NCI-H2196 treated with DMSO at 0.1 percent for 48 hours (cell line): ENCODE results near the gene TINAGL1.

Experiments used
- DNase-seq: peaks from one replicate; lab custom pipeline; 2025; ENCODE audit not compliant: unreplicated experiment; lab: John Stamatoyannopoulos, UW

TINAGL1 gene

GRCh38 chr1:31568895-31569595, 7.3 kb upstream of the TINAGL1 start:
- DNase-seq: no peak

GRCh38 chr1:31569596-31570173, 6.6 kb upstream of the TINAGL1 start:
- DNase-seq: no peak

GRCh38 chr1:31570228-31570627, 6.1 kb upstream of the TINAGL1 start:
- no peak for DNase-seq

GRCh38 chr1:31570906-31571305, 5.4 kb upstream of the TINAGL1 start:
- no peak for DNase-seq

- DNase-seq: no peak
These were observed 4.7 kb upstream of the TINAGL1 start for GRCh38 chr1:31571340-31572295.

DNA sequence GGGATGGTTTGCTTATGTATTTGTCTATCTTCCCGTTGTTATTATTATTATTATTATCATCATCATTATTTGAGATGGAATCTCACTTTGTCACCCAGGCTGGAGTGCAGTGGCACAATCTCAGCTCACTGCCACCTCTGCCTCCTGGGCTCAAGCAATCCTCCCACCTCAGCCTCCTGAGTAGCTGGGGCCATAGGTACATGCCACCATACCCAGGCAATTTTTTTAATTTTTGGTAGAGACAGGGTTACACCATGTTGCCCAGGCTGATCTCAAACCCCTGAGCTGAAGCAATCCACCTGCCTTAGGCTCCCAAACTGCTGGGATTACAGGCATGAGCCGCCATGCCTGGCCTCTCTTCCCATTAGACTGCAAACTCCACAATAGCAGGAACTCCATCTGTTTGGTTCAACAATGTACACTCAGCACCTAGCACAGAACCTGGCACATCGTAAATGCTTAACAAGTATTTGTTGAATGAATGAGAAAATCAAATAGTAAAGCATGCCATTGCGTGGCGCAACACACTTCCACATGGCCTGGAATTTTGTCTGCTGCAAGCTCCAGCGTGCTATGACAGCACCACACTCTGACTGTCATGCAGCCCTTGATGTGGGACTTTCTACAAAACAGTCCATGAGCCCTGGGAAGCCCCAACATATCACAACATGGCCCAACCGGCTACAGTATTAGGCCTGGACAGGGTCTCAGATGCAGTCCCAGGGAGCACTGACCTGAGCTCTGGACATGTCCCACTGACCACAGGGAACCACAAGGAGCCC, 3.8 kb upstream of the TINAGL1 start:
- DNase-seq: no peak

DNA sequence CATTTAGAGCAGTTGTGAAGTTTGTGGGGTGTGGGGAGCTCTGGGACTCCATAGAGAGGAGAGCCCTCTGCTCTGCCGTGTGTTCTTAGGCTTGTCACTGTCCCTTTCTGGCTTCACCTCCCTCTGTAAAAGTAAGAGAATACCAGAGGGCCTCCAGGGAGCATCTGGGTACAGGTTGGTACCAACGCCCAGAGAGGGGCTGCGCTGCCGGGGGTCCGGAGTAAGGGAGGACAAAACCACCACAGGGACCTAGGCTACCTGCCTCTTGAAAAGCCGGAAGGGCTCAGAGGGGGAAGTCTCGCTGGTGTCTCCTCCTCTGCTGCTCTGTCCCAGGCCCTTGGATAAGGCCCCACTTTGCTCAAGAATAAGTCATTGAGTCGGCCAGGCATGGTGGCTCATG, 3.1 kb upstream of the TINAGL1 start:
- no peak for DNase-seq

GRCh38 chr1:31574749-31575368, 1.5 kb upstream of the TINAGL1 start:
- no peak for DNase-seq

DNA sequence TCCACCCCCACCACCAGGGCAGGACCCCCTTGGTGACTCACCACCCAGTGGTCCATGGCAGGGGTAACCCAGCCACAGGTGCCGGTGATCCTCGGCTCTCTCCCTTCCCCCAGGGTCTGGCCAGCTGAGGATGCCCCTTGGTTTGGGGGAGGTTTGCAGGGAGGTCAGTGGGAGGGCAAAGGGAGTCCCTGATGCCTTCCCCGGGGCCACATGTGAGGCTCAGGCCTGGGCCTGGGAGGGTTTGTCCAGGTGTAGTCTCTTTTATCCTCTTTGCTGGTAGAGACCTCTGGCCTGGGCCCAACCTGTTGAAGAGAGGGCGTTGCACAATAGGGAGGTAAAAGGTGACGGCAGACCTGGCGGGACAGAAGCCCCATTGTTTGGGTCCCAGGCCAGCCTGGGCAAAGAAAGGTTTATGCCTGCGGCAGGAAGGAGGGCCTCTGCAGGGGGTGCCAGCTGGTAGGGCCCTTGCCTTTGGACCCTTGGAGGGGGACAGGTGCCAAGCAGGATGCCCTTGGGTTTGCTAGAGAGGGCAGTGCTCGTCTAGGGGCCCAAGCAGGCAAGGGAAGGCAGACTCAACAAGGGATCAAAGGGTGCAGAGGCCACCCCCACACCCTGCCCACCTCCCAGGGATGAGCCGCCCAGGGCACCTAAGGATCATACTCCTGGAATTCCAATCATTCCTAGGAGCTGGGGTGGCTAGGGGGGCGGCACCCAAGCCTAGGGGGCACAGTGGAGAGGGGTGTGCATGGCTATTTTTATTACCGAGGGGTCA, 760 bp upstream of the TINAGL1 start:
- peak; percentile 21 for DNase-seq

DNA sequence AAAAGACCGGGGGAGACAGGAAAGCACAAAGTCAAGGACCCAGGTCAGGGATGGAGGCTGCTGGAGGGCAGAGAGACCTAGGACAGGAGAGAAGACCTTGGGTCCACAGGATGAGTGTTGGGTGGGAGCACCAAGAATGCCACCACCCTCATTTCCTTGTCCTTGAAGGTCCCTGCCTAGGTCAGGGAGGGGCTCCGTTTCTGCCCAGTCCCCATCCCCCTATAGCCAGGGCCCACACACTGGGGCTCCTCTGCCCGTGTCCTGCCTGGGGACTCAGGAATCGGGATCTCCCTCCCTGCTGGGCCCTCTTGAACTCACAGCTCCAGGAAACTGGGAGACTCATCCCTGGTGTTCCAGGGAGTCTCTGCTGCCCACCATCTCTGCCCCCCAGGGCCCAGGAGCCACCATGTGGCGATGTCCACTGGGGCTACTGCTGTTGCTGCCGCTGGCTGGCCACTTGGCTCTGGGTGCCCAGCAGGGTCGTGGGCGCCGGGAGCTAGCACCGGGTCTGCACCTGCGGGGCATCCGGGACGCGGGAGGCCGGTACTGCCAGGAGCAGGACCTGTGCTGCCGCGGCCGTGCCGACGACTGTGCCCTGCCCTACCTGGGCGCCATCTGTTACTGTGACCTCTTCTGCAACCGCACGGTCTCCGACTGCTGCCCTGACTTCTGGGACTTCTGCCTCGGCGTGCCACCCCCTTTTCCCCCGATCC, 584 bp downstream of the TINAGL1 start:
- no peak for DNase-seq

- no peak for DNase-seq
These were observed 1.3 kb downstream of the TINAGL1 start for GRCh38 chr1:31577515-31578192.

DNA sequence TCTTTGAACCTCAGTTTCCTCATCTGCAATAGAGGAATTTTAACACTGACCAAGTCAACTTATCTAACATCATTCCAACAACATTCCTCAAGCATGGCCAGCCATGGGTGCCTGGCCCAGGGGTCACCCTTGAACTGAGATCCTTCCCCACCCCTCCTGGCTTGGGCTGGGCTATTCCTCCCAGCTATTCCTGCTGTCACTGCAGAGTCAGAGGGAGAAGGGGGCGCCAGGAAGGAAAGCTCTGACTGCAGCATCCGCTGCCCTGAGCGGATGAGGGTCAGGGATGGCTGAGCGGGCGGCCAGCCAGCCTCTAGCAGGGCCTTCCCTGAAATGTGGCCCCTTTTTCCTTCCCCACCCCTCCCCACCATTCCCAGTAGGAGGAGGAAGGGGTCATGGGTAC, 3.1 kb downstream of the TINAGL1 start:
- DNase-seq: no peak

- DNase-seq: no peak
These were observed 4.2 kb downstream of the TINAGL1 start for GRCh38 chr1:31580513-31580870.

DNA sequence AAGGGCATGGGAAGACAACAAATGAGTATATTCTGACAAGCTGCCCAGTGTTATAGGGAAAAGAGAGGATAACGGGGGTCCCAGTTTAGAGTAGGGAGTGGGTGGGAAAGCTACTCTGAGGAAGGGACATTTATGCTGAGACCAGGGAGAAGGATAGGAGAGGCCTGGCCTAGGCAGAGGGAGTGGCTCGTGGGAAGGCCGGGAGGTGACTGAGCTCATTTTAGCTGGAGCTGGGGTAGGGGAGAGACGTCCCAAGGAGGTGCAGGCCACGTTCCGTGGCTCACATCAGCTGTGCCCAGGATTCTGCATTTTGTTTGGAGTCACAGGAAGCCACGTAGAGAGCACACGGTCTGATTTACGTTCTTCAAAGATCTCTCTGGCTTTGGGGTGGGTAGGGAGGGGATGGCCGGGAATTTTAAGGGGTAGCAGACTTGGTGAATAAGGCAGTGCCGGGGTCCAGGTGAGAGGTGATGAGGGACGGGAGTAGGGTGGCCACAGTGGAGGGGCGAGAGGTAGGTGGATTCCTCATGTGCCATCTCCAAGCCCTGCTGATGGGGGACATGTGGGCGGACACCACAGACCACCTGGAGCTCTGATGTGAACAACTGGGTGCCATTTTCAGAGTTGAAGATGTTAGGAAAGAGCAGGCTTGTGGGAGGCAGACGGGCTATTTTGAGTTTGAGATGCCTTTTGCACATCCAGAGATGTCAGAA, 4.7 kb downstream of the TINAGL1 start:
- DNase-seq: no peak

DNA sequence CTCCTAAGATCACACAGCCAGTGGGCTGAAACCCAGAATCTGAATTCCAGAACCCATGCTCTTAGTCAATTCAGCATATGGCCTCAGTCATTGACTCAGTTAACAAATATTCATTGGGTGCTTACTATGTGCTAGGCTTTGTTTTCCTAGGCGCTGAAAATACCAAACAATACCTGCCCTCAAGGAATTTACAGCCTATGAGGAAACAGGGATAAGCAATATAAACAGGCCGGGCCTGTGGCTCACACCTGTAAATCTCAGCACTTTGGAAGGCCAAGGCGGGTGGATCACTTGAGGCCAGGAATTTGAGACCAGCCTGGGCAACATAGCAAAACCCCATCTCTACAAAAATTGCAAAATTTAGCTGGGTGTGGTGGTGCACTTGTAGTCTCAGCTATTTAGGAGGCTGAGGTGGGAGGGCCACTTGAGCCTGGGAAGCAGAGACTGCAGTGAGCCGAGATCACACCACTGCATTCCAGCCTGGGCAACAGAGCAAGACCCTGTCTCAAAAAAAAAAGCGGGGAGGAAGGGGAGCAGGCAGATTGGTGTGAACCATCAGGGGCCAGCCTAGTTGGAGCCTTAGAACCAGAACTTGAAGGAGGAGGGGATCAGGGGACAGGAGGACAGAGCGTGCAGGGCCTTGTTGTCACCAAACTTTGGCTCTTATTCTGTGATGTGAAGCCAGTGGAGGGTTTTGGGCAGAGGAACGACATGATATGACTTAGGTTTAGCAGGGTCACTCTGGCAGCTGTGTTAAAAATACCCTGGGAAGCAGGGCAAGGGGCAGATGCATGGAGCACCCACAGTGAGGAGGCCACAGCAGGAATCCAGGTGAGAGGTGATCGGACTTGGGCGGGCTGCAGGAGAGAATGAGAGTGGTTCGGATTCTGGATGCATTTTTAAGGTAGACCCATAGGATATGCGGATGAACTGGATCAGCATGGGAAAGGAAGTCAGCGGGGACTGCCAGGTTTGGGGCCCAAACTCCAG, 5.8 kb downstream of the TINAGL1 start:
- DNase-seq: no peak

DNA sequence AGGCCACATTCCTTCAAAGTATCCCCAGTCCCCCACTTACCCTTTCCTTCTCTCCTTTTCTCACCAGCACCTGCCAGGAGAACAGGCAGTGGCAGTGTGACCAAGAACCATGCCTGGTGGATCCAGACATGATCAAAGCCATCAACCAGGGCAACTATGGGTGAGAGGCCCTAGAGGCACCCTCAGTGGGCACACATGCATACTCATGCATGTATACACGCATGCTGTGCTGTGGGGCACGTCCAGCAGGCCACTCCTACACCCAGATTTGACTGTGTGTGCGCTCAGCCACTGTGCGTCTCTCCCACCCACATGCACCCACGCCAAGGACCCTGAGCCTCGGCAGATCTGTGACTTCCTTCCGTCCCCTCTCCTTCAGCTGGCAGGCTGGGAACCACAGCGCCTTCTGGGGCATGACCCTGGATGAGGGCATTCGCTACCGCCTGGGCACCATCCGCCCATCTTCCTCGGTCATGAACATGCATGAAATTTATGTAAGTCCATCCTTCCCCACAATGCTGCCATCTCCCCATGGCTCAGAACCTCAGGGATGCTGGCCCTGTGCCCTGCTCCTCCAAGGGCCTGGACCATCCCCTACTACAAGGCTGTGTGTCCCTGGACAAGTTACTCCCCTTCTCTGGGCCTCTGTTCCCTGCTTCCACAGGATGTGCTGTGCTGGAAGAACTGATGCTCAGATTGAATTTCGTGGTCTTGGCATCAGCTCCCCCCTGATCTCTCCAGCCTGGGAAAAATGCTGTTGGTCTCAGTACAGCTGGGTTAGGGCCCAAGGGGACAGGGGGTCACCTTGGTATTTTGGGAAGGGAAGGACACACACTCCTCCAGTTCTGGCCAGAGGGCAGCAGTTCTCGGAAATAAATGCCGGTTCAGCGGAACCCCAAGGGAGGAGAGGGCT, 7.0 kb downstream of the TINAGL1 start:
- no peak for DNase-seq
